SH-SY5Y (cell line): ENCODE results near the gene ZNF280A.

Experiments
- GATA2 ChIP-seq: IDR thresholded peaks from 2 replicates; pipeline ENCODE4 v1.6.1; 2011; ENCODE audit warnings: mild to moderate bottlenecking, low read depth, low read length
- GATA3 ChIP-seq: IDR thresholded peaks from 2 replicates; pipeline ENCODE4 v1.6.1; 2011; ENCODE audit warnings: low read depth, mild to moderate bottlenecking, low read length, moderate library complexity

GRCh38 chr22:22547226-22547625, 27.2 kb upstream of the ZNF280A start:
- no peak for TF ChIP-seq GATA2
- no peak for TF ChIP-seq GATA3
